ENCODE data around the gene KLF11.

KLF11 gene

DNA sequence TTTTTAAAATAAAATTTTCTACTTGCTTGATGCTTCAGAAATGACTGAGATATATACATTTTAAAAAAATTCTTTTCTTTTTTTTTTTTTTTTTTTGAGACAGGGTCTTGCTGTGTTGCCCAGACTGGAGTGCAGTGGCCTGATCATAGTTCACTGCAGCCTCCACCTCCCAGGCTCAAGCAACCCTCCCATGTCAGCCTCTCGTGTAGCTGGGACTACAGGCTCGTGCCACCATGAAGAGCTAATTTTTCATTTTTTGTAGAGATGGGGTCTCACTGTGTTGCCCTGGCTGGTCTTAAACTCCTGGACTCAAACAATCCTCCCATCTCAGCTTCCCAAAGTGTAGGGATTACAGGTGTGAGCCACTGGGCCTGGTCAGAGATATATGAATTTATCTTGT lies 24.0 kb downstream of the KLF11 start:
- TF ChIP-seq, protein P1, sequence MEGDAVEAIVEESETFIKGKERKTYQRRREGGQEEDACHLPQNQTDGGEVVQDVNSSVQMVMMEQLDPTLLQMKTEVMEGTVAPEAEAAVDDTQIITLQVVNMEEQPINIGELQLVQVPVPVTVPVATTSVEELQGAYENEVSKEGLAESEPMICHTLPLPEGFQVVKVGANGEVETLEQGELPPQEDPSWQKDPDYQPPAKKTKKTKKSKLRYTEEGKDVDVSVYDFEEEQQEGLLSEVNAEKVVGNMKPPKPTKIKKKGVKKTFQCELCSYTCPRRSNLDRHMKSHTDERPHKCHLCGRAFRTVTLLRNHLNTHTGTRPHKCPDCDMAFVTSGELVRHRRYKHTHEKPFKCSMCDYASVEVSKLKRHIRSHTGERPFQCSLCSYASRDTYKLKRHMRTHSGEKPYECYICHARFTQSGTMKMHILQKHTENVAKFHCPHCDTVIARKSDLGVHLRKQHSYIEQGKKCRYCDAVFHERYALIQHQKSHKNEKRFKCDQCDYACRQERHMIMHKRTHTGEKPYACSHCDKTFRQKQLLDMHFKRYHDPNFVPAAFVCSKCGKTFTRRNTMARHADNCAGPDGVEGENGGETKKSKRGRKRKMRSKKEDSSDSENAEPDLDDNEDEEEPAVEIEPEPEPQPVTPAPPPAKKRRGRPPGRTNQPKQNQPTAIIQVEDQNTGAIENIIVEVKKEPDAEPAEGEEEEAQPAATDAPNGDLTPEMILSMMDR (IDR thresholded peaks at IDR 0.05; ENCODE audit: borderline replicate concordance, control extremely low read depth, extremely low read depth, insufficient read depth, missing control alignments), result no peak
- DNase-seq (ENCODE audit: low spot score), result no peak
- in situ Hi-C loops (cut with MboI; ENCODE audit: low sequenced_read_pairs, unreplicated experiment), result no loop called here

DNA sequence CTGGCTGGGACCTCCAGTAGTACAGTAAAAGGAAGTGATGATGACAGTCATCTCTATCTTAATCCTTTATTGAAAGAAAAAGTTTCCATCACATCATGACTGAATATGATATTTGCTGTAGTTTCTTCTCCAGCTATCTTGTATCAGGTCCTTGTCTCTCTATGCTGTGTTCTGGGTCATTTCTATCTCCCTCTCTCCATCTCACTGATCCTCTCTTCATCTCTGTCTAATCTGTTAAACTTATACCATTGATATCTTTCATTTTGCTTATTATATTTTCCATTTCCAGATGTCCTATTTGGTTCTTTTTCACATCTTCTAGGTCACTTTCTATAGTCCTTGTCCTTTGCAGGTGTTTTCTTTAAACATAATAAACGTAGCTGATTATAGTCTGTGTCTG lies 24.5 kb downstream of the KLF11 start:
- TF ChIP-seq, protein P1 (IDR thresholded peaks at IDR 0.05; ENCODE audit: borderline replicate concordance, control extremely low read depth, extremely low read depth, insufficient read depth, missing control alignments), result no peak
- in situ Hi-C loops (cut with MboI; ENCODE audit: low sequenced_read_pairs, unreplicated experiment), result no loop called here
- DNase-seq (ENCODE audit: low spot score), result no peak

- TF ChIP-seq, protein P1 (IDR thresholded peaks at IDR 0.05; ENCODE audit: borderline replicate concordance, control extremely low read depth, extremely low read depth, insufficient read depth, missing control alignments), result no peak
- no peak for DNase-seq (ENCODE audit: low spot score)
- in situ Hi-C loops (cut with MboI; ENCODE audit: low sequenced_read_pairs, unreplicated experiment), result no loop called here
These were observed 27.8 kb downstream of the KLF11 start for GRCh38 chr2:10071176-10071575.

DNA sequence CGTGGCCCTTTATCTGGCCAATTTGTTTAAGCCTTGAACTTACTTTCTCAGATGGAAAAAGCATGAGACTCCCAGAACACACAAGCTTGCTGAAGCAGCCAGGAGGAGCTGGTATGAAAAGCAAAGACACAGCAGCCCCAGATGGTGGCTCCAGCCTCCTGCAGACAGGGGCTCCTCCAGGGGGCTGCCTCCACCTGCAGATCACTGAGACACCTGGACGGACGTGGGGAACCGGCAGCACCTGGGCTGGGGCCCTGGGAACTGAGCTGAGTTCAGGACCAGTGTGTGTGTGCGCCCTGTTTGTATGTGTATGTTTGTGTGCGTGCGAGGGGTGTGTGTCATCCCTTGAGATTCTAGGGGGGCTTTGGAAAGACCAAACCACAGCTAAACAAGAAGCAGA lies 28.2 kb downstream of the KLF11 start:
- no peak for DNase-seq (ENCODE audit: low spot score)
- in situ Hi-C loops (cut with MboI; ENCODE audit: low sequenced_read_pairs, unreplicated experiment), result no loop called here
- TF ChIP-seq, protein P1 (IDR thresholded peaks at IDR 0.05; ENCODE audit: borderline replicate concordance, control extremely low read depth, extremely low read depth, insufficient read depth, missing control alignments), result no peak

- in situ Hi-C loops (cut with MboI; ENCODE audit: low sequenced_read_pairs, unreplicated experiment), result no loop called here
- TF ChIP-seq, protein P1 (IDR thresholded peaks at IDR 0.05; ENCODE audit: borderline replicate concordance, control extremely low read depth, extremely low read depth, insufficient read depth, missing control alignments), result peak; percentile 72
- peak; percentile 92 for DNase-seq (ENCODE audit: low spot score)
These were observed 29.5 kb downstream of the KLF11 start for GRCh38 chr2:10072656-10073480.

- TF ChIP-seq, protein P1 (IDR thresholded peaks at IDR 0.05; ENCODE audit: borderline replicate concordance, control extremely low read depth, extremely low read depth, insufficient read depth, missing control alignments), result no peak
- in situ Hi-C loops (cut with MboI; ENCODE audit: low sequenced_read_pairs, unreplicated experiment), result no loop called here
These were observed 30.4 kb downstream of the KLF11 start for GRCh38 chr2:10073706-10074105.

More at GRCh38 chr2:10073706-10074105, 30.4 kb downstream of the KLF11 start:
- peak; percentile 37 for DNase-seq (ENCODE audit: low spot score)

Data from GM13976 (cell line).